Measurements from ENCODE around the gene CENPC. TPM values are rescaled to one million over a fixed set of nuclear protein-coding genes. Genes with fewer than 3 reads are reported as not detected.
"Not testable (repeated sequence)": the region's sequence is repeated elsewhere in the genome, so short reads cannot be mapped to it uniquely, and the experiment has no call there.

CENPC gene
- polyA plus RNA-seq, 2 of the 4 experiments (the other 2 are of a cell fraction) = 5.6 to 9.0 TPM

GRCh38 chr4:67456577-67457196 lies 88.6 kb downstream of the CENPC start:
- Histone ChIP-seq H3K4me2 (no peak overlapping the region), H3K9me3 (no peaks in the 10 kb centered on the region), H3K4me3 (no peak overlapping the region), H3K4me1 (no peaks in the 10 kb centered on the region), H3K27ac (no peak overlapping the region)
- 89% methylated on average over 5 of the region's 5 CpGs for WGBS (ENCODE audit: missing lambda C conversion rate)
- ChIA-PET CTCF (no interaction called here), POLR2A (no interaction called here)
- TF ChIP-seq SMC3 (IDR thresholded peaks at IDR 0.05) = no peak
- no peak for TF ChIP-seq TP53 (CRISPR knock-in tag; IDR thresholded peaks at IDR 0.05)
- no peak for TF ChIP-seq FOXS1 (CRISPR knock-in tag; IDR thresholded peaks at IDR 0.05)
- TF ChIP-seq CHD4 (IDR thresholded peaks at IDR 0.05; ENCODE audit: borderline replicate concordance) = no peak
- no peak for DNase-seq (ENCODE audit: low read depth in 1 of 2, low spot score in 1 of 2)
- no peak for FAIRE-seq
- no peak for ATAC-seq

- H3K4me2 ChIP-seq; ATAC-seq; CTCF ChIA-PET; H3K4me1 ChIP-seq; H3K27ac ChIP-seq; H3K9me3 ChIP-seq; H3K4me3 ChIP-seq; FAIRE-seq; DNase-seq (ENCODE audit: low read depth in 1 of 2, low spot score in 1 of 2); POLR2A ChIA-PET: not testable (repeated sequence)
- 70% methylated on average over 2 of the region's 2 CpGs for WGBS (ENCODE audit: missing lambda C conversion rate)
Observed at GRCh38 chr4:67452846-67453205, 92.5 kb downstream of the CENPC start.

- POLR2A ChIA-PET = no interaction called here
- FAIRE-seq = no peak
- WGBS (ENCODE audit: missing lambda C conversion rate) = 95% methylated on average over 4 of the region's 4 CpGs
- Histone ChIP-seq H3K27ac (no peak overlapping the region), H3K4me1 (no peaks in the 10 kb centered on the region), H3K4me2 (no peak overlapping the region), H3K9me3 (no peaks in the 10 kb centered on the region), H3K4me3 (no peak overlapping the region)
- CTCF ChIA-PET = no interaction called here
- ATAC-seq = no peak
- DNase-seq (ENCODE audit: low read depth in 1 of 2, low spot score in 1 of 2) = no peak
- TF ChIP-seq NR3C1 (IDR thresholded peaks at IDR 0.05) (no peak), JUNB (IDR thresholded peaks at IDR 0.05) (no peak), ZSCAN20 (CRISPR knock-in tag; IDR thresholded peaks at IDR 0.05) (no peak), MYC (IDR thresholded peaks at IDR 0.05; ENCODE audit: borderline replicate concordance, low read length) (no peak), PHF8 (IDR thresholded peaks at IDR 0.05; ENCODE audit: borderline replicate concordance, low read depth) (no peak), TP53 (CRISPR knock-in tag; IDR thresholded peaks at IDR 0.05) (no peak), FOXS1 (CRISPR knock-in tag; IDR thresholded peaks at IDR 0.05) (no peak), HOXB13 (CRISPR knock-in tag; IDR thresholded peaks at IDR 0.05; ENCODE audit: low read depth) (no peak), FOSB (CRISPR knock-in tag; IDR thresholded peaks at IDR 0.05) (no peak)
- TF ChIP-seq, protein P1, sequence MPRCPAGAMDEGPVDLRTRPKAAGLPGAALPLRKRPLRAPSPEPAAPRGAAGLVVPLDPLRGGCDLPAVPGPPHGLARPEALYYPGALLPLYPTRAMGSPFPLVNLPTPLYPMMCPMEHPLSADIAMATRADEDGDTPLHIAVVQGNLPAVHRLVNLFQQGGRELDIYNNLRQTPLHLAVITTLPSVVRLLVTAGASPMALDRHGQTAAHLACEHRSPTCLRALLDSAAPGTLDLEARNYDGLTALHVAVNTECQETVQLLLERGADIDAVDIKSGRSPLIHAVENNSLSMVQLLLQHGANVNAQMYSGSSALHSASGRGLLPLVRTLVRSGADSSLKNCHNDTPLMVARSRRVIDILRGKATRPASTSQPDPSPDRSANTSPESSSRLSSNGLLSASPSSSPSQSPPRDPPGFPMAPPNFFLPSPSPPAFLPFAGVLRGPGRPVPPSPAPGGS (IDR thresholded peaks at IDR 0.05) = no peak
Observed at GRCh38 chr4:67452100-67452845, 93.0 kb downstream of the CENPC start.

DNA sequence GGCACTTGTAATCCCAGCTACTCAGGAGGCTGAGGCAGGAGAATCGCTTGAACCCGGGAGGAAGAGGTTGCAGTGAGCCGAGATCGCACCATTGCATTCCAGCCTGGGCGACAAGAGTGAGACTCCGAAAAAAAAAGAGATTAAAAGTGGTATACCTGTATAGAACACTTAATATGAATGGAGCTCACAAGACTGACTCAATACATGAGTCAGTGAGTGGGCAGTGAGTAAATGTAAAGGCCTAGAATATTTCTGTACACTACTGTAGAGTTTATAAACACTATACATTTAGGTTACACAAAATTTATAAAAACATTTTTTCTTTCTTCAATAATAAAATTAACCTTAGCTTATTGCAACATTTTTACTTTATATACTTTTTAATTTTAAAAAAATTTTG lies 93.8 kb downstream of the CENPC start:
- TF ChIP-seq EHMT2 (IDR thresholded peaks at IDR 0.05; ENCODE audit: low read depth) (no peak), RNF2 (IDR thresholded peaks at IDR 0.05; ENCODE audit: borderline replicate concordance, low read depth) (no peak), ZSCAN20 (CRISPR knock-in tag; IDR thresholded peaks at IDR 0.05) (no peak), E2F6 (IDR thresholded peaks at IDR 0.05; ENCODE audit: borderline replicate concordance, low read depth) (no peak), CHD4 (IDR thresholded peaks at IDR 0.05; ENCODE audit: borderline replicate concordance) (no peak), RARB (CRISPR knock-in tag; IDR thresholded peaks at IDR 0.05) (no peak), TP53 (CRISPR knock-in tag; IDR thresholded peaks at IDR 0.05) (no peak), SMC3 (IDR thresholded peaks at IDR 0.05) (no peak), EHF (CRISPR knock-in tag; IDR thresholded peaks at IDR 0.05) (no peak), NPAS2 (CRISPR knock-in tag; IDR thresholded peaks at IDR 0.05; ENCODE audit: borderline replicate concordance) (no peak), MAFK (IDR thresholded peaks at IDR 0.05; ENCODE audit: partially characterized antibody) (no peak), HOXA7 (CRISPR knock-in tag; IDR thresholded peaks at IDR 0.05) (no peak), CBX8 (IDR thresholded peaks at IDR 0.05) (no peak), PHF8 (IDR thresholded peaks at IDR 0.05; ENCODE audit: borderline replicate concordance, low read depth) (no peak), FOSL2 (IDR thresholded peaks at IDR 0.05) (no peak), FOSL2 (CRISPR knock-in tag; IDR thresholded peaks at IDR 0.05) (no peak), NR3C1 (IDR thresholded peaks at IDR 0.05) (no peak)
- TF ChIP-seq, protein P2, sequence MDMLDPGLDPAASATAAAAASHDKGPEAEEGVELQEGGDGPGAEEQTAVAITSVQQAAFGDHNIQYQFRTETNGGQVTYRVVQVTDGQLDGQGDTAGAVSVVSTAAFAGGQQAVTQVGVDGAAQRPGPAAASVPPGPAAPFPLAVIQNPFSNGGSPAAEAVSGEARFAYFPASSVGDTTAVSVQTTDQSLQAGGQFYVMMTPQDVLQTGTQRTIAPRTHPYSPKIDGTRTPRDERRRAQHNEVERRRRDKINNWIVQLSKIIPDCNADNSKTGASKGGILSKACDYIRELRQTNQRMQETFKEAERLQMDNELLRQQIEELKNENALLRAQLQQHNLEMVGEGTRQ (IDR thresholded peaks at IDR 0.05) = no peak
- TF ChIP-seq, protein P3, sequence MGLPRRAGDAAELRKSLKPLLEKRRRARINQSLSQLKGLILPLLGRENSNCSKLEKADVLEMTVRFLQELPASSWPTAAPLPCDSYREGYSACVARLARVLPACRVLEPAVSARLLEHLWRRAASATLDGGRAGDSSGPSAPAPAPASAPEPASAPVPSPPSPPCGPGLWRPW (IDR thresholded peaks at IDR 0.05) = no peak
- Histone ChIP-seq H3K4me3 (no peak overlapping the region), H3K4me2 (no peak overlapping the region), H3K4me1 (no peaks in the 10 kb centered on the region), H3K27ac (no peak overlapping the region), H3K9me3 (no peaks in the 10 kb centered on the region)
- ATAC-seq (no peak), DNase-seq (ENCODE audit: low read depth in 1 of 2, low spot score in 1 of 2) (no peak), FAIRE-seq (no peak)
- ChIA-PET CTCF (no interaction called here), POLR2A (no interaction called here)
- WGBS (ENCODE audit: missing lambda C conversion rate) = 95% methylated on average over 6 of the region's 6 CpGs

Data from A549 (cell line).